Endothelial cell of umbilical vein (primary cell): ENCODE data around the gene TMEM42. TPM values are rescaled to one million over a fixed set of nuclear protein-coding genes. Genes with fewer than 3 reads are reported as not detected.

Experiments
- BruUV-seq: library from RNA; stranded (reverse); fragments of 400-500 nt; replicated peaks from 2 replicates; lab custom pipeline; 2021; lab: Mats Ljungman, UMichigan
- CTCF ChIA-PET: fragments of 300-600, 350-600 bp; sonication (Branson Sonifier 250); formaldehyde crosslinking; loops from one replicate; lab custom pipeline; 2021; ENCODE audit warnings: antibody characterized with exemption, inconsistent platforms; lab: Charles Lee
- POLR2A ChIA-PET: fragments of 300-600, 350-600 bp; sonication (Branson Sonifier 250); formaldehyde crosslinking; loops from one replicate; lab custom pipeline; 2021; ENCODE audit warnings: antibody characterized with exemption, inconsistent platforms; lab: Charles Lee
- DNase-seq: peaks from one replicate; pipeline ENCODE4 v3.0.0-alpha.2; 2011; ENCODE audit warnings: low read depth, low spot score
- FAIRE-seq: peaks from 2 replicates; lab custom pipeline; 2011; peaks lifted over from hg19 to GRCh38; lab: Jason Lieb, UNC
- H2AFZ ChIP-seq: 2 replicates; pipeline ENCODE4 v1.6.0; 2012; ENCODE audit warnings: low read depth, low read length, control low read depth, inconsistent platforms
- H3K27ac ChIP-seq: 2 replicates; pipeline ENCODE4 v1.5.1; 2011; ENCODE audit warnings: low read depth, mild to moderate bottlenecking, control low read depth, low read length, moderate library complexity; ENCODE audit not compliant: insufficient read depth
- H3K27me3 ChIP-seq, 2 experiments: 2 replicates each; pipeline versions ENCODE4 v1.6.0 to v1.6.1; 2011; ENCODE audit warnings: low read length in 2 of 2, mixed read lengths in 1 of 2; ENCODE audit not compliant: control insufficient read depth in 2 of 2, insufficient read depth in 2 of 2
- H3K36me3 ChIP-seq, 2 experiments: 2 replicates in 1 of 2; 3 replicates in 1 of 2; pipeline ENCODE4 v1.5.1; 2011; ENCODE audit warnings: low read length in 2 of 2, mild to moderate bottlenecking in 1 of 2, moderate library complexity in 1 of 2; ENCODE audit not compliant: control insufficient read depth in 2 of 2, insufficient read depth in 2 of 2; ENCODE audit errors: extremely low read depth in 1 of 2
- H3K4me1 ChIP-seq: 3 replicates; pipeline ENCODE4 v1.5.1; 2011; ENCODE audit warnings: mild to moderate bottlenecking, low read length; ENCODE audit not compliant: control insufficient read depth, insufficient read depth; ENCODE audit errors: extremely low read depth
- H3K4me2 ChIP-seq: 2 replicates; pipeline ENCODE4 v1.6.1; 2011; ENCODE audit warnings: low read length, control low read depth, mixed read lengths; ENCODE audit not compliant: insufficient read depth
- H3K4me3 ChIP-seq, 3 experiments: fragments of 200-600 bp in 1 of 3; sonication (generic), shearing (Covaris generic) in 1 of 3; replicated peaks in 1 of 3; 2 replicates each; pipeline ENCODE4 v1.5.1; 2011 to 2016; ENCODE audit warnings: control low read depth in 3 of 3, low read length in 3 of 3, mild to moderate bottlenecking in 2 of 3, inconsistent platforms in 1 of 3, low read depth in 1 of 3, moderate library complexity in 1 of 3; ENCODE audit not compliant: insufficient read depth in 1 of 3
- H3K79me2 ChIP-seq: 2 replicates; pipeline ENCODE4 v1.6.0; 2012; ENCODE audit warnings: low read length, inconsistent platforms; ENCODE audit not compliant: control insufficient read depth, insufficient read depth
- H3K9ac ChIP-seq: replicated peaks from 2 replicates; pipeline ENCODE3; 2011; ENCODE audit warnings: low read length, control low read depth; ENCODE audit not compliant: insufficient read depth; ENCODE audit errors: extremely low read depth
- H3K9me1 ChIP-seq: replicated peaks from 3 replicates; pipeline ENCODE4 v1.6.0; 2011; ENCODE audit warnings: mild to moderate bottlenecking, low read length; ENCODE audit not compliant: control insufficient read depth, insufficient read depth; ENCODE audit errors: extremely low read depth
- H3K9me3 ChIP-seq: replicated peaks from 2 replicates; pipeline ENCODE4 v1.5.1; 2012; ENCODE audit warnings: low read length, inconsistent platforms; ENCODE audit not compliant: control insufficient read depth, insufficient read depth
- H4K20me1 ChIP-seq: replicated peaks from 2 replicates; pipeline ENCODE3; 2011; ENCODE audit warnings: mild to moderate bottlenecking, low read length; ENCODE audit not compliant: control insufficient read depth, insufficient read depth; ENCODE audit errors: extremely low read depth
- CTCF ChIP-seq, 2 donors: IDR thresholded peaks; 1 replicate in 1 of 2; 2 replicates in 1 of 2; pipeline ENCODE4 v1.5.1; 2011; ENCODE audit warnings: low read length in 2 of 2, mild to moderate bottlenecking in 2 of 2, moderate library complexity in 2 of 2, control low read depth in 1 of 2, inconsistent platforms in 1 of 2, low read depth in 1 of 2; ENCODE audit not compliant: insufficient read depth in 1 of 2; ENCODE audit errors: extremely low read depth in 1 of 2
- EZH2 ChIP-seq: IDR thresholded peaks from 2 replicates; pipeline ENCODE4 v1.6.1; 2012; ENCODE audit warnings: borderline replicate concordance, low read depth, mild to moderate bottlenecking, moderate library complexity, low read length, inconsistent platforms; ENCODE audit not compliant: severe bottlenecking
- FOS ChIP-seq: IDR thresholded peaks from 2 replicates; pipeline ENCODE4 v1.6.1; 2011; ENCODE audit warnings: mild to moderate bottlenecking, low read length, moderate library complexity, borderline replicate concordance; ENCODE audit not compliant: insufficient read depth
- GATA2 ChIP-seq: IDR thresholded peaks from 2 replicates; pipeline ENCODE4 v1.7.0; 2011; ENCODE audit warnings: low read depth, mild to moderate bottlenecking, moderate library complexity, mixed read lengths, low read length; ENCODE audit not compliant: insufficient read length, insufficient read depth
- JUN ChIP-seq: IDR thresholded peaks from 2 replicates; pipeline ENCODE4 v1.6.1; 2011; ENCODE audit warnings: borderline replicate concordance, low read depth; ENCODE audit not compliant: insufficient read length, insufficient read depth
- MAX ChIP-seq: IDR thresholded peaks from 2 replicates; pipeline ENCODE4 v1.6.1; 2011; ENCODE audit not compliant: insufficient read depth, insufficient read length
- MYC ChIP-seq: IDR thresholded peaks from one replicate; pipeline ENCODE4 v1.6.1; 2011; ENCODE audit warnings: mild to moderate bottlenecking, low read depth, low read length
- POLR2A ChIP-seq: IDR thresholded peaks from 2 replicates; pipeline ENCODE4 v1.6.1; 2012; ENCODE audit warnings: low read depth, mild to moderate bottlenecking, control low read depth, low read length
- POLR2AphosphoS5 ChIP-seq: IDR thresholded peaks from 2 replicates; pipeline ENCODE4 v1.6.1; 2012; ENCODE audit warnings: low read depth, mild to moderate bottlenecking, control low read depth, low read length, moderate library complexity; ENCODE audit not compliant: insufficient read depth
- dilution Hi-C: fragments of 300-500 bp; cut with MboI; formaldehyde crosslinking; loops from one replicate; pipeline ENCODE4 v1.15.0; 2019; ENCODE audit warnings: low sequenced_read_pairs; ENCODE audit not compliant: extremely low pct_ligation_motif_present
- intact Hi-C: fragments of 100-400 bp; cut with micrococcal nuclease; formaldehyde crosslinking; loops from one replicate; pipeline ENCODE4 v1.10.0; 2022
- polyA plus RNA-seq, 4 experiments: library from polyadenylated mRNA; depleted of rRNA in 3 of 4; stranded (reverse) in 3 of 4; unstranded in 1 of 4; fragments of >200 nt; gene quantifications; 2 replicates each; pipeline versions ENCODE4 v1.2.1 to v1.2.3, GENCODE V29; 2011 to 2012; ENCODE audit warnings: missing spikeins in 1 of 4
- total RNA-seq: library from RNA; stranded (reverse); gene quantifications from 2 replicates; pipeline ENCODE4 v1.2.3, GENCODE V29; 2021

TMEM42 gene
- total and polyA plus RNA-seq, 2 donors (not counting 3 experiments of a cell fraction or from before 2014, with no cell fraction given) = 10.6 to 46.4 TPM

- POLR2A ChIA-PET = no interaction called here
- FAIRE-seq (no peak), DNase-seq (no peak)
- no peaks in the 10 kb centered on the region for H3K79me2 ChIP-seq
- intact Hi-C loops (no loop called here), dilution Hi-C loops (no loop called here)
- no peak overlapping the region for H3K27ac ChIP-seq
- H2AFZ ChIP-seq = no peak overlapping the region
- H3K4me2 ChIP-seq = no peak overlapping the region
- H3K9ac ChIP-seq = no peak overlapping the region
- no peak for TF ChIP-seq POLR2AphosphoS5
- no peak for TF ChIP-seq POLR2A
- TF ChIP-seq GATA2 = no peak
- no peak for TF ChIP-seq EZH2
- no peak for TF ChIP-seq MYC
- TF ChIP-seq JUN = no peak
- TF ChIP-seq MAX = no peak
- no peak for TF ChIP-seq CTCF (IDR thresholded peaks at IDR 0.05; ENCODE audit: extremely low read depth in 1 of 2, insufficient read depth in 1 of 2, low read depth in 1 of 2, low read length in 2 of 2)
- TF ChIP-seq FOS = no peak
- no peaks in the 10 kb centered on the region for H3K4me1 ChIP-seq
- no peak overlapping the region for H3K4me3 ChIP-seq
- peaks cover 4% of the 10 kb centered on the region for H3K9me3 ChIP-seq
- CTCF ChIA-PET = interaction anchor here (0.8 to 1.0 kb wide), 2 partner anchors 11 kb away, joined by 3 read pairs; no protein-coding TSS in a partner anchor
- H4K20me1 ChIP-seq = no peaks in the 10 kb centered on the region
- H3K9me1 ChIP-seq = no peaks in the 10 kb centered on the region
- no TSS peak for BruUV-seq
- H3K36me3 ChIP-seq = peaks cover 2 to 6% of the 10 kb centered on the region in 2 experiments
- H3K27me3 ChIP-seq = no peaks in the 10 kb centered on the region
Measured at GRCh38 chr3:44833394-44833793, 28.3 kb upstream of the TMEM42 start.
